Measurements from ENCODE around the gene CCDC83. TPM values are rescaled to one million over a fixed set of nuclear protein-coding genes. Genes with fewer than 3 reads are reported as not detected.

CCDC83 gene
- total RNA-seq, 3 donors from 2014 or later (not counting 1 experiment from before 2014, with no cell fraction given), result 0.12 TPM; not detected in 2

GRCh38 chr11:85823816-85824215 lies 31.4 kb upstream of the CCDC83 start:
- Histone ChIP-seq H3K4me1 (ENCODE audit: control insufficient read depth, insufficient read depth, low read length) (peaks cover 43% of the 10 kb centered on the region), H3K27me3 (ENCODE audit: control insufficient read depth, insufficient read depth, low read length) (no peaks in the 10 kb centered on the region), H3K36me3 (ENCODE audit: control insufficient read depth, insufficient read depth, low read length) (no peaks in the 10 kb centered on the region), H3K27ac (ENCODE audit: low read length) (peak overlapping the region; percentile 45), H3K9me3 (ENCODE audit: control insufficient read depth, insufficient read depth, low read length) (no peaks in the 10 kb centered on the region), H3K4me3 (ENCODE audit: low read length) (no peak overlapping the region)
- H3K36me3 Mint-ChIP-seq, result no peaks in the 10 kb centered on the region
- H3K27me3 Mint-ChIP-seq (ENCODE audit: low read depth in 2 of 2), result no peaks in the 10 kb centered on the region
- peaks cover 34 to 36% of the 10 kb centered on the region in 2 donors for H3K4me1 Mint-ChIP-seq
- peak; percentile 44 to 93 for DNase-seq
- H3K27ac Mint-ChIP-seq, result peak overlapping the region; percentile 82 to 91
- ATAC-seq, result peak; percentile 64 to 80 (median 69)
- WGBS (ENCODE audit: insufficient coverage), result 13% methylated on average over 1 of the region's 2 CpGs
- H3K9me3 Mint-ChIP-seq, result no peaks in the 10 kb centered on the region
- peak overlapping the region; percentile 83 for H3K4me3 Mint-ChIP-seq
- intact Hi-C loops (cut with micrococcal nuclease), result loop anchor here (1.0 kb wide), 1 partner anchor 30 kb away; no protein-coding TSS in a partner anchor
- no peak for TF ChIP-seq CTCF (IDR thresholded peaks at IDR 0.05)

GRCh38 chr11:85825616-85826015 lies 29.6 kb upstream of the CCDC83 start:
- 100% methylated on average over 2 of the region's 3 CpGs for WGBS (ENCODE audit: insufficient coverage)
- H3K4me1 Mint-ChIP-seq, result peaks cover 34 to 36% of the 10 kb centered on the region in 2 donors
- Histone ChIP-seq H3K9me3 (ENCODE audit: control insufficient read depth, insufficient read depth, low read length) (no peaks in the 10 kb centered on the region), H3K27ac (ENCODE audit: low read length) (no peak overlapping the region), H3K4me1 (ENCODE audit: control insufficient read depth, insufficient read depth, low read length) (peaks cover 43% of the 10 kb centered on the region), H3K36me3 (ENCODE audit: control insufficient read depth, insufficient read depth, low read length) (no peaks in the 10 kb centered on the region), H3K4me3 (ENCODE audit: low read length) (no peak overlapping the region), H3K27me3 (ENCODE audit: control insufficient read depth, insufficient read depth, low read length) (no peaks in the 10 kb centered on the region)
- TF ChIP-seq CTCF (IDR thresholded peaks at IDR 0.05), result no peak
- H3K27me3 Mint-ChIP-seq (ENCODE audit: low read depth in 2 of 2), result no peaks in the 10 kb centered on the region
- peak overlapping the region; percentile 82 to 91 for H3K27ac Mint-ChIP-seq
- ATAC-seq (no peak), DNase-seq (no peak)
- H3K36me3 Mint-ChIP-seq, result no peaks in the 10 kb centered on the region
- intact Hi-C loops (cut with micrococcal nuclease), result loop anchor here (2.0 kb wide), 1 partner anchor 15 kb away; the partner anchor contains the start of gene SYTL2
- no peak overlapping the region for H3K4me3 Mint-ChIP-seq
- no peaks in the 10 kb centered on the region for H3K9me3 Mint-ChIP-seq

- H3K4me1 Mint-ChIP-seq, result peaks cover 34 to 36% of the 10 kb centered on the region in 2 donors
- no peaks in the 10 kb centered on the region for H3K27me3 Mint-ChIP-seq (ENCODE audit: low read depth in 2 of 2)
- Histone ChIP-seq H3K36me3 (ENCODE audit: control insufficient read depth, insufficient read depth, low read length) (no peaks in the 10 kb centered on the region), H3K4me3 (ENCODE audit: low read length) (no peak overlapping the region), H3K27me3 (ENCODE audit: control insufficient read depth, insufficient read depth, low read length) (no peaks in the 10 kb centered on the region), H3K9me3 (ENCODE audit: control insufficient read depth, insufficient read depth, low read length) (no peaks in the 10 kb centered on the region), H3K4me1 (ENCODE audit: control insufficient read depth, insufficient read depth, low read length) (peaks cover 43% of the 10 kb centered on the region), H3K27ac (ENCODE audit: low read length) (peak overlapping the region; percentile 63)
- H3K4me3 Mint-ChIP-seq, result no peak overlapping the region
- intact Hi-C loops (cut with micrococcal nuclease), result loop anchor here (2.0 kb wide), 1 partner anchor 15 kb away; the partner anchor contains the start of gene SYTL2
- DNase-seq, result peak in 1 of 2 donors; percentile 48
- TF ChIP-seq CTCF (IDR thresholded peaks at IDR 0.05), result no peak
- ATAC-seq, result no peak
- no peaks in the 10 kb centered on the region for H3K9me3 Mint-ChIP-seq
- peak overlapping the region; percentile 82 to 91 for H3K27ac Mint-ChIP-seq
- WGBS (ENCODE audit: insufficient coverage), result 65% methylated on average over 5 of the region's 7 CpGs
- H3K36me3 Mint-ChIP-seq, result no peaks in the 10 kb centered on the region
These were observed 28.9 kb upstream of the CCDC83 start for GRCh38 chr11:85826116-85826855.

Data from natural killer cell (primary cell).